DND-41 (cell line): ENCODE data around the gene PCNX1.

Source experiments
- EZH2 ChIP-seq: IDR thresholded peaks from 3 replicates; pipeline ENCODE4 v1.6.1; 2012; ENCODE audit warnings: borderline replicate concordance, low read depth, mild to moderate bottlenecking, moderate library complexity, low read length, inconsistent platforms; ENCODE audit not compliant: severe bottlenecking
- TF ChIP-seq, protein P1 (sequence below): IDR thresholded peaks from 2 replicates; pipeline ENCODE4 v1.5.1; 2012; ENCODE audit warnings: borderline replicate concordance, low read length, moderate library complexity, mild to moderate bottlenecking; ENCODE audit not compliant: poor library complexity, severe bottlenecking; ENCODE audit errors: extremely low read depth

DNA sequence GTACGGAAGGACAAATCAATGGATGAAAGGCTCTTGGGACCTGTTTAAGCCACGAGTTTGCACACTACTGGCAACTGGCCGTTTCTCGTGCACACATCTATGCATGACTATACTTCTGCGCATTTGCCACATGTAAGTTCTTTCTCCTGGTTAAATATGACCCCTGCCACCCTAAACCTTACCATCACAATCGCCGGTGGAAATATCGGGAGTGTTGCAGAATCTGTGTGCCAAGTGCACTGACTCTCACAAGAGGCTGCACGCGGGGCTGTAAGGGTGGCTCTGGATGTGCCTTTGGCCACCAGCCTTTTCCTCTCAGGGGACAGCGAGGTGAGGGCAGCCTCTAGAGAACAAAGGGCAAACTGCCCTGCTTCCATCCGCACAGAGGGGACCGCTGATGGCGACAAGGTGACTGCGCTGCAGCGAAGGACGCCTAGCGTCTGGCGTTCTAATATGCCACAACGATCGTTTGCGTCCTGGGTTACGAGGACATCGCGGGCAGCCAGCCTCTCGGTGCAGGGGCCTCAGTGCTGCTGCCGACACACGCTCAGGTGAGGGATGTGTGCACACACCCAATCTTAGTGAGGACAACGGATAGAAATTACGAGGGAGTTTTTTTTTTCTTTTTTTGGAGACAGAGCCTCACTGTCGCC is 232.2 kb downstream of the PCNX1 start:
- TF ChIP-seq, protein P1, sequence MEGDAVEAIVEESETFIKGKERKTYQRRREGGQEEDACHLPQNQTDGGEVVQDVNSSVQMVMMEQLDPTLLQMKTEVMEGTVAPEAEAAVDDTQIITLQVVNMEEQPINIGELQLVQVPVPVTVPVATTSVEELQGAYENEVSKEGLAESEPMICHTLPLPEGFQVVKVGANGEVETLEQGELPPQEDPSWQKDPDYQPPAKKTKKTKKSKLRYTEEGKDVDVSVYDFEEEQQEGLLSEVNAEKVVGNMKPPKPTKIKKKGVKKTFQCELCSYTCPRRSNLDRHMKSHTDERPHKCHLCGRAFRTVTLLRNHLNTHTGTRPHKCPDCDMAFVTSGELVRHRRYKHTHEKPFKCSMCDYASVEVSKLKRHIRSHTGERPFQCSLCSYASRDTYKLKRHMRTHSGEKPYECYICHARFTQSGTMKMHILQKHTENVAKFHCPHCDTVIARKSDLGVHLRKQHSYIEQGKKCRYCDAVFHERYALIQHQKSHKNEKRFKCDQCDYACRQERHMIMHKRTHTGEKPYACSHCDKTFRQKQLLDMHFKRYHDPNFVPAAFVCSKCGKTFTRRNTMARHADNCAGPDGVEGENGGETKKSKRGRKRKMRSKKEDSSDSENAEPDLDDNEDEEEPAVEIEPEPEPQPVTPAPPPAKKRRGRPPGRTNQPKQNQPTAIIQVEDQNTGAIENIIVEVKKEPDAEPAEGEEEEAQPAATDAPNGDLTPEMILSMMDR, result no peak
- TF ChIP-seq EZH2, result no peak
